ENCODE results near the gene LYPD5.

LYPD5 gene

DNA sequence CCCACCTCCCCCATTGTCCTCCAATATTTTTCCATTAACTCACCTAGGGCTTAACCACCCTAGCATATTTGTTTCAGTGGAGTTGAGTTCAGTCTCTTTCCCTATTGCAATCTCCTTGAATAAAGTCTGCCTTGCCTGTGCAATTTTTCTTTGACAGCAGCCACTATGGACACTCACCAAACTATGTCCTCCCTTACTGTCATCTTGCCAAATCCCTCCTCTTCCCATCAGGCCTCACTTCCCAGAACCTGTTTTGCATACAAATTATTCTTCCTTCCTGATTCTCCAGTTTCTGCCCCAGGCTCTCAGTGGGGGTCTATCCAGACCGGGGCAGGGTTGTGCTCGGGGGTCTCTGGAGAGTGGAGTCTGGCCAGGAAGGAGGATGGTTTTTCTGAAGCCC, 2.2 kb upstream of the LYPD5 start:
- no peak for DNase-seq (ENCODE audit: low read depth)

DNA sequence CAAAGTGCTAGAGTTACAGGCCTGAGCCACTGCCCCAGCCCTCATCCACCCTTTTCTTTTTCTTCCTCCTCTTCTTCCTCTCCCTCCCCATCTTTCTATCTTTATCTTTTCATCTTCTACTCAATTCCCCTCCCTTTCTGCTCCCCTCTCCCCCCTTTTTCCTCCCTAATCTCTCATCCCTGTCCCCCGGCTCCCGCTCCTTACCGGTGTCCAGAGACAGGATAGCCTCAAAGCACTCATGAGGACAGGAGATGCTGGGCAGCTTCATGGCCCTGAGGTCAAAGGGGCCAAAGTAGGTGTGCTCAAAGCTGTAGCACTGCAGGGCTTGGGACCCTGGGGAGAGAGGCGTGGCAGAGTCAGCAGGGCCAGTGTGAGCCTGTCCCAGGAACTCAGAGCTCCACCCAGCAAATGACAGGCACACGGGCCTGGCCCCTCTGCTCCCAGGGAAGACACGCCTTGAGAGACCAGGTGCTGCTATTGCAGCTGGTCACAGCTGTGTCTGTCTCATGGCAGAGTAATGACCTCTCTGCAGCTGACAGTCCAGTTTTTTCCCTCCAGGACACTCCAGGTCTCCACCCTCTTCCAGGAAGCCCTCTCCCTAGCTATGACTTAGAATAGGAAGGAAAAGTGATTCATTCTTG, 2.6 kb downstream of the LYPD5 start:
- no peak for DNase-seq (ENCODE audit: low read depth)

DNA sequence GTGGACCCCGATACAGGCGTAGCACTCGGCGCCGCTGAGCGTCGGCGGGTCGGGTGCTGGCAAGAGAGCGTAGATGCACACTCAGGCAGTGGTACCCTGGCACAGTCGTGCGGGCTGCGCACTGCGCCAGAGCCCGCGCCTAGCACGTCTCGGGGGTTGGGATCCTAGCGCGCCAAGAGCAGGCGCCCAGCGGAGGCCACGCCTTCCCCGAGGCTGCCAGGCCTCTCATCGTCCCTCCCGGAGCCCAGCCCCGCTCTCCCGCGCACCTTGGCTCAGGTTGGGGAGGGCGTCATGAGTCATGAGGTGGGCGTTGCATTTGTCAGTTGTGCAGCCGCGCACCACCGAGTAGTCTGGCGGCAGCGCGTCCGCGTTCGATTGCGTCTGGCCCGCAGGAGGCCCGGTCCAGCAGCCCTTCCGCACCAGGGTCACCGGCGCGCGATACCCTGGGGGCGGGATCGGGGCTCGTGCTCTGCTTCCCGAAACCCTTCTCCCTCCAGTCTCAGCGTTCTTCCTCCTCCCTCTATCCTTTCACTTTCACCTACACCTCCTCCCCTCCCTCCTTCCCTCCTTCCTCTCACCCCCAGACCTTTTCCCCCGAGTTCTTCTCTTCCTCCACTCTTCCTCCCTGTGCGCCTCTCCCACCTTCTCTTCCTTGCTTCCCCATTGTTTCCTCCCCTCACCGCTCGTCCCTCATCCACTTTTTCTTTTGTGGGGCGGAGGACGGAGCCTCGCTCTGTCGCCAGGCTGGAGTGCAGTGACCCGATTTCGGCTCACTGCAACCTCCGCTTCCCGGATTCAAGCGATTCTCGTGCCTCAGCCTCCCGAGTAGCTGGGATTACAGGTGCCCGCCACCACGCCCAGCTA, 3.5 kb downstream of the LYPD5 start:
- DNase-seq (ENCODE audit: low read depth), result peak; percentile 67

DNA sequence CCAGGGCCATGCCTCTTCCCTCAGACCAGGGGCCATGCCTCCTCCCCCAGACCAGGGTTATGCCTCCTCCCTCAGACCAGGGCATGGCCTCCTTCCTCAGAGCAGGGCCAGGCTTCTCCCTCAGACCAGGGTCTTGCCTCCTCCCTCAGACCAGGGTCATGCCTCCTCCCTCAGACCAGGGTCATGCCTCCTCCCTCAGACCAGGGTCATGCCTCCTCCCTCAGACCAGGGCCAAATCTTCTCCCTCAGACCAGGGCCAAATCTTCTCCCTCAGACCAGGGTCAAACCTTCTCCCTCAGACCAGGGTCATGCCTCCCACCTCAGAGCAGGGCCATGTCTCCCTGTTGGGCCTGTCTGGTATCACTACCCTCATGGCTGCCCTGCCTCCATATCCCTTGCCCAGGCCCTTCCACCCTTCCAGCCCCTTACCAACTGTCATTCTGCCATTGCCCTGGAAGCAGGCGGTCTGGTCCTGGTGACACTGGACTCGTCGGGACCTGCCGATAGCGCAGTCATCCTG, 4.2 kb downstream of the LYPD5 start:
- DNase-seq (ENCODE audit: low read depth), result no peak

DNA sequence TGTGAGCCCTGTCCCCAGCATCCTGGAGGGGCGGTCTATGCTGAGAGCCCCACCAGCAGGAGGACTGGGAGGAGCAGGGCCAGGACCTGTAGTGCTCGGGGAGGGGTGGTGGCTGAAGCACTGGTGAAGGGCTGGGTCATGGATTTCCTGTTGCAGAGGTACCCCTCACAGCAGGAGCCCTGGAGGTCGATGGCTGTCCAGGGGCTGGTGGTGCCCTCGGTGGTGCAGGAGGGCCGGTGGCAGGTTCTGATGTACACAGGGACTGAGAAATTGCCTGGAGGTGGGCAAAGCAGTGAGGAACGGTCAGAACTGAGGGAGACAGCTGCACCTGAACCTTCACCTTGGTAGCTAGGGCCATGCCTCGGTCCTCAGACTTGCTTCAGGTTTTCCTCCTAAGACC, 4.7 kb downstream of the LYPD5 start:
- no peak for DNase-seq (ENCODE audit: low read depth)

DNA sequence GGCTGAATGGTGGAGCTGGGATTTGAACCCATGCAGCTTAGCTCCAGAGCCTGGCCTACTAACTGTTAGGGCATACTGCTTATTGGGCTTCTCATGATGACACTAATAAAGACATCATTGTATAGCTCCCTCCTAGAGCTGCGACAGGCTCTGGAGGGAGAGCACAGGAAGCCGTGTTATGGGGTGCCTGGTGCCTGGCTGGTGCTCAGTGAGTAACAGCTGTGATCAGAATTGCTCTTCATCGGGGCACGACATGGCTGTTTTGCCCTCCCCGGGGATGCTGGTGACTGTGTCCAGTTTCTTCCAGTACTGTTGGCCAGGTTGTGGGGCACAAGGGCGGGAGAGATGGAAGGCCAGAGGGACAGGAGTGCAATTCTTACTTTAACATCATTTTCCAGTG, 5.1 kb downstream of the LYPD5 start:
- no peak for DNase-seq (ENCODE audit: low read depth)

DNA sequence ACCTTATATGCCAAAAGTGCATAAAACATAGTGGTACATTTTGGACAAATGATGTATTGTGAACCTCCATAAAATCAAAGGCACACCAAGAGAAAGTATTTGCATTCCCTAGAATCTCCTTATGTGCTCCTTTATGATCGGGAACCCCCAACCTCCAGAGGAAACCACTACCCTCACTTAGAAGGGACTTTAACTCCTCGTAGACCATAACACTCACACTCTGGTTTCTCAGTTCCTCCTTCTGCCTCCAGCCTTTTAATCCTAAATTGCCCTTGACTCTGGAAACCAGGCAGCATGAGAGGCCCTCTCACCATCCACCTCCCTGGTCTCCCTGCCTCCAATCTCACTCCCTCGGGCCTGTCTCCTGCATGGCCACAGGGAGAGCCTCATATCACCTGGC, 11.7 kb downstream of the LYPD5 start:
- DNase-seq (ENCODE audit: low read depth), result no peak

DNA sequence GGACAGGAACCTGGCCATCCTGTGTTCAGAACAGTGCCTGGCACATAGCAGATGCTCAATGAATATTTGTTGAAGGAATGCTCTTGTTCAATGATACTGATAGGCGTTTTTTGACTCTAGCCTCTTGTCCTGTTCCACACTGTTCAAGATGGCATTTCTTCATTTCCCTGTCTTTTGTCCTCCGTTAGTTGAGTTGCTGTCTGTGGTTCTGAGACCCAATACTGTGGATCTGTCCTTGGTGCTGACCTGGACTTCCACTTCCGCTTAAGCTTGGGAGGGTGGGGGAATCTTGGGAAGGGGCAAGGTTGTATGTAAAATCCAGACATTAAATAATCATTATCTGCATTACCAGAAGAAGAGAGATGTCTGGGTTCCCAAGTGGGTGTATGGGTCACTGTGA, 13.2 kb downstream of the LYPD5 start:
- DNase-seq (ENCODE audit: low read depth), result no peak

DNA sequence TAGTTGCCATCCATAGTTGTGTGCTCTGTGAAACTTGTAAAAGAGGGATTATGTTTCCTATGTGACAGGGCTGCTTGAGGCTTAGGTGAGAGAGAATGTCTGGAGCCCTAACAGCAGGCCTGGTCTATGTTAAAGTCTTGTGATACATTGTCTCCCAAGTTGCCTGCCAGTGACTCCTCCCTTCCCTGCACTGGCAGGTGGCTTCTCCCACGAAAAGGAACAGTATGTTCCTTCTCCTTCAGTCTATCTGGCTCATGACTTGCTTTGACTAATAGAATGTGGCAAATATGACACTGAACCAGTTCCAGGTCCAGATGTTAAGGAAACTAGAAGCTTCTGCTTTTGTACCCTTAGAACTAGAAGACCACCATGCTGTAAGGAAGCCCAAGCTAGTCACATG, 15.6 kb downstream of the LYPD5 start:
- DNase-seq (ENCODE audit: low read depth), result no peak

DNA sequence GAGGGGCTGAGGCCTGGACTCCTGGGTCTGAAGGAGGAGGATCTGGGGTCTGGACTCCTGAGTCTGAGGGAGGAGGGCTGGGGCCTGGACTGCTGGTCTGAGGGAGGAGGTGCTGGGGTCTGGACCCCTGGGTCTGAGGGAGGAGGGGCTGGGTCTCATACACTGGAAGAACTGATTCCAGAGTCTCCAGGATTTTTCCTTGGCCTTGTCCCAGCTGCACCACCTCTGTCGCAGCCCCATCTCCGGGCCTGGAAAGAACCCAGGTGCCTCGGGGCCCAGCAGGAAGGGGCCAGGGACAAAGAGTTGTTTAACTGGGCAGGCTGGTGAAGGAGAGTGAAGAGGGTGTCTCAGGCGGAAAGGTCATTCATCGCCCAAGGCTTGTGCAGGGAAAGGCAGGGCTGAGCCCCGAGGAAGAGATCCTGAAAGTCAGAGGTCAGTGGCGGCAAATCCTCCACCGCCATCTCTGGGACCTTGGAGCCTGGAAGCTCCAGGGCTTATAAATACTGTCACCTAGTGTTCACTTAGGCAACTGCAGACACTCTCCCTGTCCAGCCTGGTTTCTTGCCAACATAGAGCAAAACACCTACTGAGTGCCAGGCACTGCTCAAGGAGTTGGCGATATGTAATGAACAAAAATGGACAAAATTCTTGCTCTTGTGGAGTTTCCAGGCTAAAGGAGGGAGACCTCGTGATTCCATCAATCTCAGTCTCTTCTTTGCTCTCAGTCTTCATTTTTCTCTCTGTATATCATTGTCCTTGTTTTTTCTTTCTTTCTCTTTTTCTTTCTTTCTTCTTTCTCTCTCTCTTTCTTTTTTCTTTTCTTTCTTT, 17.1 kb downstream of the LYPD5 start:
- no peak for DNase-seq (ENCODE audit: low read depth)

DNA sequence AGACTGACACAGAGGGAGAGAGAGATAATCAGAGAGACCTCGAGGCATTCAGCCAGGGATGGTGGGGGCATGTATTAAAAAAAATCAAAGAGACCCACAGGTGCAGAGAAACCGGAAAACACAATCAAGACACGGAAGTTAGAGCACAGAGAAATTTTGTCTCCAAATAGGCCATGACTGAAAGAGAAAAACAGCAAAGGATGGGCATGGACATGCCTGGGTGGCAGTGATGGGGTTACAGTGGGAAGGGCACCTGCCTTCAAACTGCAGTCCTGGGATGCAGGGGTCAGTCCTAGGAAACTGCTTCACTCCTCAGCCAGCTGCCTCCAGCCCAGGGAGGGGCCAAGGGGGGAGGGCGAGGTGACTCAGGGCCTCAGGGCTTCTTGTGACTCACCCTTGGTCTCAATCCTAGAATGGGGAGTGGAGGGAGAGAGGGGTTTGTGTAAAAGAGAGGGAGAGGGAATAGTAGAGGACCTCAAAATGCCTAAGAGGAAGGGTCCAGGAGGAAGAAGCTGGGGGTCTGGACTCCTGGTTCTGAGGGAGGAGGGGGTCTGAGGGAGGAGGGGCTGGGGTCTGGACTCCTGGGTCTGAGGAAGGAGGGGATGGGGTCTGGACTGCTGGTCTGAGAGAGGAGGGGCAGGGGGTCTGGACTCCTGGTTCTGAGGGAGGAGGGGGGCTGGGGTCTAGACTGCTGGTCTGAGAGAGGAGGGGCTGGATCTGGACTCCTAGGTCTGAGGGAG, 17.8 kb downstream of the LYPD5 start:
- DNase-seq (ENCODE audit: low read depth), result peak; percentile 65

DNA sequence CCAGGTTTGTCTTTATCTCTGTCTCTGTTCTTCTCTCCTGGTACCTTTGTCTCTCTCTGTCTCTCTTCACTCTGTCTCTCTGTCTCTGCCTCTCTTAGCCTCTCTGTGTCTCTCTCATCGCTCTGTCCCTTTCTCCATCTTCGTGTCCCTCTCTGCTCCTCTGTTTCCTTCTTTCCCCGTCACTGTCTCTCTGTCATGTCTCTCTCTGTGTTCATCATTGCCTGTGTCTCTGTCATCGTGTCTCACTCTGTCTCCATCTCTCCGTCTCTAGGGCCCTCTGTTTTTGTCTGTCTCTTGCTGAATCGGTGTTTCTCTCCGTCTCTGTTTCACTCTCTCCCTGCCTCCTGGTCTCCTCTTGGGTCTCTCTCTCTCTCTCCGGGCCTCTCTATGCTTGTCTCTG, 18.6 kb downstream of the LYPD5 start:
- no peak for DNase-seq (ENCODE audit: low read depth)

DNA sequence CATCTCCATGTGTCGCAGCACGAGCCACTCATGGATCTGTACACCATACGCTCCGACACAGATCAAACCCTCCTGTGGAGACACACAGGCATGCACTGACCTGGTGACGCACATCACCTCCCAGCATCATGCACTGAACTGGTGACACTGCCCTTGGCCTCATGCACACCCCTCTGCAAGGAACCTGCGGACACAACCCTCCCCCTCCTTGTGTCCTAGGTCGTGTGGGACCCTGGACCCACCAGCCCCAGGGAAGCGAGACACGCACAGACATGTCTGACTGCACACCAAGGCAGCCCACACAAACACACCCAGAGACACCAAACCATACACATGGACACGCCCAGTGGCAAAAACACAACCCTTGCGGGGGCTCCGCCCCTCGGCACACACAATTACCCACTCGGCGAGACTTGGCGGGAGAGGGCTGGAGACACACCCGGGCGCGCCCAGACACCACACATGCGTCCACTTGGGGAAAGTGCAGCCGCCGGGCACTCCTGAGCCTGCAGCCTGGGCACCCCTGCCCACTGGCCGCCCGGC, 19.5 kb downstream of the LYPD5 start:
- DNase-seq (ENCODE audit: low read depth), result no peak

DNA sequence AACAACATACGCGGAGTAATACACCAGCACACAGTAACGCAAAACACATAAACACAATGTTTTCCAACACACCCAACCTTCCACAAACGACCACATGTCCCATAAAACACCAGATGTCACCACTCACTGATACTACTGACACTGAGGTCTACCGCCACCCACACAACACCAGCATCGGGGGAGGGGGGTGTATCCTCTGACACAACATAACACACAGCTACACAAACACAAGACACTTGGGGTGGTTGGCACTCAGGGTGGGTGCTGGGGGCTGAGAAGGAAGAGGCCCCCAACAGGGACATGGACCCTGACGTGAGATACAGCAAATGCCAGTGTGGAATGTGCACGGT, 20.0 kb downstream of the LYPD5 start:
- no peak for DNase-seq (ENCODE audit: low read depth)

DNA sequence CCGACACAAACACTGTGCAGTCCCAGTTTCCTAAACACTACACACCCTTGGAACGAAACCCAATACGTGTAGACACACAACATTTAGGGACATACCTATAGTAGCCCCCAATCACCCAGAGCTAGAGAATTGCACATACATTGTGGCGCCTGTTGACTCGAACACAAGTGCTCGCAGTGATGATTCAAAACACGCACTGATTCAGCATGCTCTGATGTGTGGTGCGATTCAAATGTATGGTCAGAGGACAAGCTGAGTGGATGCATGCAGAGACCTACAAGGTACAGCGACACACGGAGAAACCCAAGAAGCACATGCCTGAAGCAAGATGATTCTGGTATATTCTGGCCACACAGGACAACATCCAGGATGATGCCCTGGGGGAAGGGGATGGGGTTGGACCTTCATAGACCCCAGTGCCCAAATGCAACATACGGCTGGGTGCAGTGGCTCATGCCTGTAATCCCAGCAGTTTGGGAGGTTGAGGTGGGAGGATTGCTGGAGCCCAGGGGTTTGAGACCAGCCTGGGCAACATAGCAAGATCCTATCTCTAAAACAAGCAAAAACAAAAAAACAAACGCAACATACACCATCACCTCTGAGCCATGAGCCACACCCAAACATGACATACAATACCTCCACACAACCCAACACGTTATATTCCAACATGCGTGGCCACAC, 20.5 kb downstream of the LYPD5 start:
- no peak for DNase-seq (ENCODE audit: low read depth)

DNA sequence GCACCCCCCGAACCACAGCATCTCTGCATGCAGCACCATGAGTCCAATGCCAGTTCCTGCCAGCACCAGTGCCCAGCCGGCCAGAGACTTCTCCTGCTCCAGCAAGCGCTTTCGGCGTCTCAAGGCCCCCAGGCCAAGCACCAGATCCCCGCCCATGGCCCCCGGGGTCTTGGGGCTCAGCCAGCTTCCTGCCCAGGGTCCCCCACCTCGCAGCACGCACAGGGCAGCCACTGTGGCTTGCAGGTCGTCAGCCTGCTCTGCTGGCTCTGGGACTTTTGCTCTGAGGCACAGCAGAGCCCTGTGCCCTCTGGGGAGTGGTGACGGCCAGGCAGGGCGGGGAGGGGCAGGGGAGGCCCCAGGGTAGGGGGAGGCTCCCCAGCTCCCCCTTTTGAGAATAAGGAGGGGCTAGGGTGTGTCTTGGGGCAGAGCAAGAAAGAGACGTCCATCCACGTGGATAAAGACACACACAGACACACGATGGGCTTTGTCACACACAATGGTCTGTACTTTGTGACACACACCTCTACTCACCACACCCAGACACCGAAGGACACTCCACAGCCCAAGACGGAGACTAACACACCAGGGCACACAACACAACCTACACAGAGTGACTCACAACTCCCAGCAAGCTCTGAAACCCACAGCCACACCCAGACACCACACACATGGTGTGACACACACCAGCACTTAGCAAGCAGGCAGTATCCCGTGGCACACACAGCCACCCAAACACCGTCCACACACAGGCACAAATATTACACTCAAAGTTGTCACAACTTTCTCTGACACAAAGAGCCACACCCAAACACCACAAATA, 21.3 kb downstream of the LYPD5 start, which contains the start of gene KCNN4:
Gene KCNN4, minus strand, starts transcription at position 268 of the 820 bp plus-strand sequence. Its CDS starts 112 bp downstream, at position 156.
- DNase-seq (ENCODE audit: low read depth), result peak; percentile 74

DNA sequence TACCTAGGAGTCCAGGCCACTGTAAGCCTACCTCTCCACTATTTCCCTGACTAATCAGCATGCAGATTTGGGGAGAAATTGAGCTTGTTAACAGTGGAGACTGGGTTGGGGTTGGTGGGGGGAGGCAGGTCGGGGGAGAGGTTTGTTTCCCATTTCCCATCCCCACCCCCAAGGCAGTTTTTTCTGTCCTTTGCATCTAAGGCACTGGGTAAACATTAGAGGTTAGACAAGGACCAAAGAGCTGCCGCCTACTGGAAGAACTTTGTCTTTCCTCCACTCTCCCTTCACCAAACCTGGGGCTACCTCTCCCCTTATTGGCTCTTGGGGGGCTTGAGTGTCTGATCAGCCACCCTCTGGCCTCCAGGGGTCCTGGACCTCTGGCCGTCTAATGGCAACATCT, 22.4 kb downstream of the LYPD5 start:
- no peak for DNase-seq (ENCODE audit: low read depth)

DNA sequence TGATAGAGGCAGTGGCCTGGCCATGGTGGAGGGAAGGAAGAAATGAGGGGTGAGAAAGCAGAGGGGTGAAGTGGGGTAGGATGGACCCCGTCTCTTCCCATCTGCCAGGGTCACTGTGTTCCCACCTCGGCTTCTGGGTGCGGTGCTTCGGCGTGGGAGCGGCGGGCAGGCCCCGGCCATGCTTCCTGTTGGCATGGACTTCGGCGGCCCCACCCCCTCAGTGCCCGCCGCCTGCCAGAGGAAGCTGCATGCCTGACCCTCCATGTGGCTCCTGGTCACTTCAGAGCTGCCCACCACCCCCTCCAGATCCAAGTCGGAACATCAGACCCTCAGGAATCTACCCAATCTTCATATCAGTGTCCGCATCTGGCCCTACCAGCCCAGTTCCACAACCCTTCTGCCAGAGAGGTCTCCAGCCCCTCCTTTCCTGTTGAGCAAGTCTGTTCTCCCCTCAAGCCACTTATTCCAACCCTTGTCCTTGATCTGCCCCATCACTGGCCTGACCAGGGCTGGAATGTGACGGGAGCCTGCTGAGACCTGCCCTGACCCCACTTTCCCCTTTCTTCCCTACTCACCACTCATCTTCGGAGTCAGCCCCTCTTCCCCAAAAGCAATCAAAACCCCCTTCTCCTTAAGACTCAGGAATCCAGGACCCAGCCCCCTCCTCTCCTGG, 23.0 kb downstream of the LYPD5 start:
- DNase-seq (ENCODE audit: low read depth), result no peak

DNA sequence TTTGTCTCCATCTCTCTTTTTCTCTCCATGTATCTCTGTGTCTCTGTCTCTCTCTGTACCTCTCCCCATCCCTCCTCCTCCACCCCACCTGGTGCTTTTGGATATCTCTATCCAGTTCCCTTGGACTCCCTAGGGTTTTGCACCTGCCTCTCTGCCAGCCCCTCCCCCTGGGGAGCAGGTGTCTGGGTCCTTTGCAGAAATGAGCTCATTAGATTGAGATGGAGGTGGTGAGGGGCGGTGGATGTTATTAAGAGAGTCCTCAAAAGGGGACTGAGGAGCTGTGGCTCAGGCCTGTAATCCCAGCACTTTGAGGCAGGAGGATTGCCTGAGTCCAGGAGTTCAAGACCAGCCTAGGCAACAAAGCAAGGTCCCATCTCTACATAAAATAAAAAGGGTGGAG, 23.6 kb downstream of the LYPD5 start:
- no peak for DNase-seq (ENCODE audit: low read depth)

Data from activated T-cell treated with anti-CD3 and anti-CD28 coated beads for 48 hours (primary cell).